Prostate gland (tissue), 2 donors: Measurements from ENCODE around the gene CCDC122. TPM values are rescaled to one million over a fixed set of nuclear protein-coding genes. Genes with fewer than 3 reads are reported as not detected.

ENCODE experiments used
- DNase-seq: peaks from one replicate; pipeline ENCODE4 v3.0.0-alpha.2; 2019; ENCODE audit warnings: low spot score
- H3K27ac ChIP-seq, 2 donors: fragments of 200-600 bp; sonication (generic); 2 replicates each; pipeline ENCODE4 v1.5.1; 2017 to 2019
- H3K27me3 ChIP-seq: fragments of 200-600 bp; sonication (generic); replicated peaks from 2 replicates; pipeline ENCODE4 v1.5.1; 2019; ENCODE audit not compliant: insufficient read depth
- H3K36me3 ChIP-seq, 2 donors: fragments of 200-600 bp; sonication (generic); 1 replicate in 1 of 2; 2 replicates in 1 of 2; pipeline versions ENCODE4 v1.5.1 to v1.8.1; 2017 to 2019
- H3K4me1 ChIP-seq: fragments of 200-600 bp; sonication (generic); replicated peaks from 2 replicates; pipeline ENCODE4 v1.5.1; 2019
- H3K4me3 ChIP-seq, 2 donors: fragments of 200-600 bp; sonication (generic); 2 replicates each; pipeline ENCODE4 v1.5.1; 2017 to 2019
- H3K9me3 ChIP-seq: fragments of 200-600 bp; sonication (generic); 2 replicates; pipeline ENCODE4 v1.5.1; 2017
- POLR2A ChIP-seq: fragments of 450-650 bp; IDR thresholded peaks from one replicate; pipeline ENCODE4 v1.6.1; 2016; ENCODE audit warnings: antibody characterized with exemption, mild to moderate bottlenecking
- POLR2AphosphoS5 ChIP-seq: sonication (generic); formaldehyde crosslinking; IDR thresholded peaks from one replicate; pipeline ENCODE4 v1.6.1; 2017; ENCODE audit warnings: antibody characterized with exemption
- WGBS: methylation state at CpG from one replicate; pipeline ENCODE4 v1.1.5; 2018; 5-methylcytosine and 5-hydroxymethylcytosine counted together
- intact Hi-C: fragments of 100-400 bp; cut with DNase I; formaldehyde crosslinking; loops from one replicate; pipeline ENCODE4 v1.14.2; 2022
- total RNA-seq, 2 donors: library from RNA; depleted of rRNA; stranded (reverse); fragments of >200 nt; gene quantifications; one replicate each; pipeline ENCODE4 v1.1.0, GENCODE V29; 2016
- TF ChIP-seq, protein P1 (sequence below), 4 experiments: fragments of 200-600 bp in 2 of 4; fragments of 450-650 bp in 2 of 4; sonication (generic) in 2 of 4; IDR thresholded peaks; 1 replicate in 3 of 4; 2 replicates in 1 of 4; pipeline ENCODE4 v1.5.1; 2016 to 2019; ENCODE audit warnings: antibody characterized with exemption in 4 of 4, mild to moderate bottlenecking in 2 of 4, moderate library complexity in 2 of 4

Gene CCDC122
- total RNA-seq, 2 donors from 2014 or later, result 13.8 to 14.1 TPM

GRCh38 chr13:43805071-43805468, 74.5 kb downstream of the CCDC122 start:
- Histone ChIP-seq H3K9me3 (no peaks in the 10 kb centered on the region), H3K27me3 (no peaks in the 10 kb centered on the region), H3K4me1 (no peaks in the 10 kb centered on the region), H3K36me3 (no peaks in the 10 kb centered on the region), H3K4me3 (no peak overlapping the region), H3K27ac (no peak overlapping the region)
- peak; percentile 15 for DNase-seq
- intact Hi-C loops, result loop anchor here (10.0 kb wide), 1 partner anchor 1210 kb away; no protein-coding TSS in a partner anchor
- 27% methylated on average over 3 of the region's 3 CpGs for WGBS
- no peak for TF ChIP-seq POLR2A
- TF ChIP-seq POLR2AphosphoS5, result no peak
- TF ChIP-seq, protein P1, sequence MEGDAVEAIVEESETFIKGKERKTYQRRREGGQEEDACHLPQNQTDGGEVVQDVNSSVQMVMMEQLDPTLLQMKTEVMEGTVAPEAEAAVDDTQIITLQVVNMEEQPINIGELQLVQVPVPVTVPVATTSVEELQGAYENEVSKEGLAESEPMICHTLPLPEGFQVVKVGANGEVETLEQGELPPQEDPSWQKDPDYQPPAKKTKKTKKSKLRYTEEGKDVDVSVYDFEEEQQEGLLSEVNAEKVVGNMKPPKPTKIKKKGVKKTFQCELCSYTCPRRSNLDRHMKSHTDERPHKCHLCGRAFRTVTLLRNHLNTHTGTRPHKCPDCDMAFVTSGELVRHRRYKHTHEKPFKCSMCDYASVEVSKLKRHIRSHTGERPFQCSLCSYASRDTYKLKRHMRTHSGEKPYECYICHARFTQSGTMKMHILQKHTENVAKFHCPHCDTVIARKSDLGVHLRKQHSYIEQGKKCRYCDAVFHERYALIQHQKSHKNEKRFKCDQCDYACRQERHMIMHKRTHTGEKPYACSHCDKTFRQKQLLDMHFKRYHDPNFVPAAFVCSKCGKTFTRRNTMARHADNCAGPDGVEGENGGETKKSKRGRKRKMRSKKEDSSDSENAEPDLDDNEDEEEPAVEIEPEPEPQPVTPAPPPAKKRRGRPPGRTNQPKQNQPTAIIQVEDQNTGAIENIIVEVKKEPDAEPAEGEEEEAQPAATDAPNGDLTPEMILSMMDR (IDR thresholded peaks at IDR 0.05), result no peak

DNA sequence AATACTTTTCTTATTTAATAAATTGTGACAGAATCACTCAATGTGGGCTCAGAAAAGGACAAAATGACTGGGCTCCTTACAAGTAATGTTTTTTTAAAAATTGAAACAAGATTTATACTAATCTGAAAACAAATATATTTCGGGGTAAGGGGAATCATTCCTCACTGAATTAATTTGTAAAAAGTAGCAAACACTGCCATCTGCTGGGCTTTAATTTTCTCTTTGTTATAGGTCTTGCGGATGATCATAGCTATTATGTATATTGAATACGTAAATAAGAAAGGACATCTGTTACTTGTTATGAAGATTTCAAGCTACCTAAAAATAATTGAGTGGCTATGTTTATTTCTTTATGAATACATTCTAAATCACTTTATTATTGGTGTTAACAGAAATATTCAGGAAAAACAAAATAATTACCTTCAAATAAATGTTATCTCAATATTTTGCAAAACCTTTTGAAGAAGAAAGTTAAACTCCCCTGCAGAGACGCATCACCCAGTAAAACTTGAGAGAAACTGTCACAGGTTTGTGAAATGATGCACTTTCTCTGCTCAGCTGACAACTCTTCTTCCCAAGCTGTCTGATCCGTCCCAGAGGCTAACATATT, 75.0 kb downstream of the CCDC122 start:
- Histone ChIP-seq H3K36me3 (no peaks in the 10 kb centered on the region), H3K4me3 (no peak overlapping the region), H3K27ac (no peak overlapping the region), H3K4me1 (no peaks in the 10 kb centered on the region), H3K27me3 (no peaks in the 10 kb centered on the region), H3K9me3 (no peaks in the 10 kb centered on the region)
- no peak for TF ChIP-seq POLR2AphosphoS5
- TF ChIP-seq, protein P1 (IDR thresholded peaks at IDR 0.05), result peak; percentile 53 to 80 (median 74)
- no peak for TF ChIP-seq POLR2A
- intact Hi-C loops, result loop anchor here (5.0 to 10.0 kb wide), 3 partner anchors 722 to 1210 kb away; no protein-coding TSS in a partner anchor
- DNase-seq, result peak; percentile 66
- 18% methylated on average over 5 of the region's 5 CpGs for WGBS

DNA sequence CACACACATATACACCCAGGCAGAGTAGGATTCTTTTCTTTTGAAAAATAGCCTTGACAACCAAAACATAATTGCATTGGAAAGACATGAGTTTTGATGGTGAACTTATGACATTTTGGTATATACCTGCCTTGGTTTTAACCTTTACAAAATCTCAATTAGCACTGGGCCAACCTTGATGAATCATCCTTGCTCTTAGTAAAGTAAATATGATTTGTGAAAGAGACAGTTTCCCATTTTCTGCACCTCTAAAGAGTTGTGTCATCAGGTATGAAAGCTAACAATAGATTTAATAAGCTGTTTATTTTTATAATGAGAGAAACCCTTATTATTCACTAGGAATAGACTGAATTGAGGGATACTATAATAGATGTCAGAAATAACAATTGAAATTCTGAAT, 77.0 kb downstream of the CCDC122 start:
- TF ChIP-seq POLR2AphosphoS5 (no peak), POLR2A (no peak)
- TF ChIP-seq, protein P1 (IDR thresholded peaks at IDR 0.05), result no peak
- Histone ChIP-seq H3K4me3 (no peak overlapping the region), H3K27ac (no peak overlapping the region), H3K9me3 (no peaks in the 10 kb centered on the region), H3K4me1 (no peaks in the 10 kb centered on the region), H3K36me3 (no peaks in the 10 kb centered on the region), H3K27me3 (no peaks in the 10 kb centered on the region)
- DNase-seq, result no peak
- intact Hi-C loops, result loop anchor here (5.0 to 10.0 kb wide), 3 partner anchors 720 to 1208 kb away; no protein-coding TSS in a partner anchor

DNA sequence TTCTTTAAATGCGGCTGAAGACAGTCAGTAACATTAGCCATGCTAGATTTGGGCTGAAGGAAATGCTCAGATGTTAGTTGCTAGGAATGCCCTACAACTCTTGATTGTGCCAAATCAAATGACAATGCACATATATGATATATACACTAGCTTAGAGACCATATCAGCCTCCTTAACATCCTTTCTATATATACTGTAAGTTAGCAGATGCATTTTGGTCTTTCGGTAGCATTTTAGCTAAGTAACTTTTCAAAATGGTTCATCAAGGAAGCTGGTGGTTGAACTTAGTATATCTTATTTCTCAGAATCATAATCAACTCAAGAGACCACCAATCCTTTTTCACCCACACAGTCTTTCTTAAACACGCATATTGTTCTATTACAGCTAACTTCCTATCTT, 78.7 kb downstream of the CCDC122 start:
- WGBS, result 64% methylated on average over 3 of the region's 3 CpGs
- Histone ChIP-seq H3K9me3 (no peaks in the 10 kb centered on the region), H3K4me1 (no peaks in the 10 kb centered on the region), H3K27me3 (no peaks in the 10 kb centered on the region), H3K4me3 (no peak overlapping the region), H3K36me3 (no peaks in the 10 kb centered on the region), H3K27ac (no peak overlapping the region)
- no peak for DNase-seq
- intact Hi-C loops, result loop anchor here (5.0 to 10.0 kb wide), 3 partner anchors 719 to 1206 kb away; no protein-coding TSS in a partner anchor
- TF ChIP-seq, protein P1 (IDR thresholded peaks at IDR 0.05), result no peak
- no peak for TF ChIP-seq POLR2AphosphoS5
- no peak for TF ChIP-seq POLR2A

GRCh38 chr13:43799191-43799590, 80.3 kb downstream of the CCDC122 start:
- no peaks in the 10 kb centered on the region for H3K36me3 ChIP-seq
- no peak for DNase-seq
- no peak overlapping the region for H3K4me3 ChIP-seq
- H3K4me1 ChIP-seq, result no peaks in the 10 kb centered on the region
- WGBS, result 62% methylated on average over 4 of the region's 4 CpGs
- no peaks in the 10 kb centered on the region for H3K27me3 ChIP-seq
- H3K27ac ChIP-seq, result no peak overlapping the region
- no peaks in the 10 kb centered on the region for H3K9me3 ChIP-seq
- no peak for TF ChIP-seq POLR2AphosphoS5
- TF ChIP-seq, protein P1 (IDR thresholded peaks at IDR 0.05), result no peak
- no peak for TF ChIP-seq POLR2A
- intact Hi-C loops, result no loop called here
